HCT116 (cell line): Measurements from ENCODE around the gene RGS8. TPM values are rescaled to one million over a fixed set of nuclear protein-coding genes. Genes with fewer than 3 reads are reported as not detected.

Experiments
- ATAC-seq: fragments of 200-7000 bp; cut with Tn5 transposase; 2 replicates; pipeline ENCODE4 v1.9.1; 2020; ENCODE audit warnings: mild to moderate bottlenecking, moderate library complexity
- BruUV-seq: library from RNA; stranded (reverse); fragments of 400-500 nt; replicated peaks from 2 replicates; lab custom pipeline; 2021; lab: Mats Ljungman, UMichigan
- CTCF ChIA-PET: fragments of 300-600 bp; sonication (Branson Sonifier 250); formaldehyde crosslinking; loops from one replicate; lab custom pipeline; 2021; ENCODE audit warnings: antibody characterized with exemption; lab: Charles Lee
- POLR2A ChIA-PET: fragments of 300-600, 350-600 bp; sonication (Branson Sonifier 250); formaldehyde crosslinking; loops from one replicate; lab custom pipeline; 2021; ENCODE audit warnings: antibody characterized with exemption; lab: Charles Lee
- RAD21 ChIA-PET, 2 experiments: fragments of 300-600 bp; sonication (Branson Sonifier 250); formaldehyde crosslinking; loops; one replicate each; lab custom pipeline; 2023; ENCODE audit warnings: low total read pairs in 2 of 2; ENCODE audit not compliant: uncharacterized antibody in 2 of 2, unreplicated experiment in 2 of 2, low non-redundant PET in 1 of 2; lab: Charles Lee
- DNase-seq: peaks from one replicate; pipeline ENCODE4 v3.0.0-alpha.2; 2010; ENCODE audit warnings: low read depth, low spot score
- H2AFZ ChIP-seq: fragments of 200-600 bp; shearing (Covaris generic), sonication (generic); 2 replicates; pipeline ENCODE4 v1.6.1; 2017; ENCODE audit warnings: low read depth, mixed run types, mixed read lengths, antibody characterized with exemption, low read length; ENCODE audit not compliant: poor library complexity, severe bottlenecking
- H3K27ac ChIP-seq: 2 replicates; pipeline ENCODE4 v1.5.1; 2012; ENCODE audit warnings: low read depth, low read length
- H3K27me3 ChIP-seq: fragments of 200-600 bp; sonication (generic); 2 replicates; pipeline ENCODE4 v1.6.1; 2016; ENCODE audit warnings: mixed run types, low read length, mixed read lengths; ENCODE audit not compliant: insufficient read depth
- H3K36me3 ChIP-seq, 2 experiments: fragments of 200-500 bp in 1 of 2; fragments of 200-600 bp in 1 of 2; sonication (Bioruptor generic) in 1 of 2; sonication (generic) in 1 of 2; 2 replicates each; pipeline versions ENCODE4 v1.5.1 to v1.6.1; 2014 to 2016; ENCODE audit warnings: low read length in 2 of 2, inconsistent platforms in 1 of 2, mixed read lengths in 1 of 2, mixed run types in 1 of 2; ENCODE audit not compliant: insufficient read depth in 2 of 2, control insufficient read depth in 1 of 2
- H3K4me1 ChIP-seq, 2 experiments: fragments of 200-600 bp in 1 of 2; sonication (generic) in 1 of 2; 2 replicates each; pipeline versions ENCODE4 v1.5.1 to v1.6.1; 2012 to 2017; ENCODE audit warnings: low read length in 2 of 2, inconsistent platforms in 1 of 2, mild to moderate bottlenecking in 1 of 2, mixed read lengths in 1 of 2, mixed run types in 1 of 2, moderate library complexity in 1 of 2; ENCODE audit not compliant: insufficient read depth in 2 of 2, control insufficient read depth in 1 of 2
- H3K4me2 ChIP-seq: fragments of 200-600 bp; sonication (generic); 2 replicates; pipeline ENCODE4 v1.6.1; 2017; ENCODE audit warnings: mixed run types, low read length, mixed read lengths
- H3K4me3 ChIP-seq, 2 experiments: fragments of 200-600 bp in 1 of 2; sonication (generic) in 1 of 2; replicated peaks in 1 of 2; 2 replicates each; pipeline ENCODE4 v1.5.1; 2011 to 2016; ENCODE audit warnings: low read length in 2 of 2, control low read depth in 1 of 2, low read depth in 1 of 2, mild to moderate bottlenecking in 1 of 2, mixed read lengths in 1 of 2, mixed run types in 1 of 2
- H3K79me2 ChIP-seq: fragments of 200-600 bp; sonication (generic); 2 replicates; pipeline ENCODE4 v1.6.1; 2017; ENCODE audit warnings: mild to moderate bottlenecking, mixed run types, low read length, moderate library complexity, mixed read lengths; ENCODE audit not compliant: insufficient read depth
- H3K9ac ChIP-seq: fragments of 200-600 bp; sonication (generic); 2 replicates; pipeline ENCODE4 v1.6.1; 2016; ENCODE audit warnings: low read length, mixed read lengths
- H3K9me2 ChIP-seq: fragments of 200-600 bp; sonication (generic), shearing (Covaris generic); 2 replicates; pipeline ENCODE4 v1.6.1; 2017; ENCODE audit warnings: mixed run types, mild to moderate bottlenecking, moderate library complexity; ENCODE audit not compliant: insufficient read depth
- H3K9me3 ChIP-seq, 2 experiments: fragments of 200-500 bp in 1 of 2; fragments of 200-600 bp in 1 of 2; sonication (Bioruptor generic) in 1 of 2; sonication (generic) in 1 of 2; 2 replicates each; pipeline ENCODE4 v1.6.1; 2014 to 2017; ENCODE audit warnings: low read length in 2 of 2, mixed read lengths in 2 of 2, inconsistent platforms in 1 of 2, low read depth in 1 of 2, mild to moderate bottlenecking in 1 of 2, mixed run types in 1 of 2, moderate library complexity in 1 of 2; ENCODE audit not compliant: control insufficient read depth in 1 of 2, insufficient read depth in 1 of 2
- H4K20me1 ChIP-seq: fragments of 200-600 bp; sonication (generic), shearing (Covaris generic); 2 replicates; pipeline ENCODE4 v1.6.1; 2017; ENCODE audit warnings: mixed run types, mild to moderate bottlenecking, moderate library complexity; ENCODE audit not compliant: insufficient read depth
- CBX3 ChIP-seq: IDR thresholded peaks from 2 replicates; pipeline ENCODE4 v1.6.1; 2012; ENCODE audit warnings: low read depth
- EZH2 ChIP-seq: fragments of 200-600 bp; sonication (generic); IDR thresholded peaks from 2 replicates; pipeline ENCODE4 v1.6.1; 2017; ENCODE audit warnings: antibody characterized with exemption, mixed run types
- FOSL1 ChIP-seq: IDR thresholded peaks from 2 replicates; pipeline ENCODE4 v1.6.1; 2012; ENCODE audit warnings: low read depth
- JUND ChIP-seq: IDR thresholded peaks from 2 replicates; pipeline ENCODE4 v1.6.1; 2012
- POLR2AphosphoS5 ChIP-seq: IDR thresholded peaks from 2 replicates; pipeline ENCODE4 v1.6.1; 2011; ENCODE audit warnings: mild to moderate bottlenecking, low read depth, low read length, moderate library complexity
- RAD21 ChIP-seq: IDR thresholded peaks from 2 replicates; pipeline ENCODE4 v1.6.1; 2012; ENCODE audit warnings: low read depth, mild to moderate bottlenecking
- YY1 ChIP-seq: IDR thresholded peaks from 2 replicates; pipeline ENCODE4 v1.6.1; 2011; ENCODE audit warnings: low read length, low read depth, moderate library complexity, mild to moderate bottlenecking; ENCODE audit not compliant: insufficient replicate concordance; ENCODE audit errors: extremely low read depth
- intact Hi-C: fragments of 100-400 bp; cut with micrococcal nuclease; formaldehyde crosslinking; loops from 2 replicates; pipeline ENCODE4 v1.10.0; 2022
- total RNA-seq: library from RNA; stranded (reverse); gene quantifications from one replicate; pipeline ENCODE4 v1.2.1, GENCODE V29; 2021; ENCODE audit not compliant: unreplicated experiment
- TF ChIP-seq, protein P1 (sequence below): IDR thresholded peaks from 2 replicates; pipeline ENCODE4 v1.6.1; 2012
- TF ChIP-seq, protein P2 (sequence below), 3 experiments: fragments of 200-600 bp in 1 of 3; sonication (generic) in 1 of 3; IDR thresholded peaks in 2 of 3; conservative IDR thresholded peaks in 1 of 3; 2 replicates each; pipeline ENCODE4 v1.5.1; 2012 to 2017; ENCODE audit warnings: low read depth in 2 of 3, low read length in 2 of 3, antibody characterized with exemption in 1 of 3, borderline replicate concordance in 1 of 3, control low read depth in 1 of 3, mild to moderate bottlenecking in 1 of 3, mixed read lengths in 1 of 3, mixed run types in 1 of 3, moderate library complexity in 1 of 3; ENCODE audit not compliant: insufficient read depth in 1 of 3
- TF ChIP-seq, protein P3 (sequence below): IDR thresholded peaks from 2 replicates; pipeline ENCODE4 v1.6.1; 2012; ENCODE audit warnings: low read depth

The RGS8 gene
- total RNA-seq, 1 experiment from 2014 or later: not detected

DNA sequence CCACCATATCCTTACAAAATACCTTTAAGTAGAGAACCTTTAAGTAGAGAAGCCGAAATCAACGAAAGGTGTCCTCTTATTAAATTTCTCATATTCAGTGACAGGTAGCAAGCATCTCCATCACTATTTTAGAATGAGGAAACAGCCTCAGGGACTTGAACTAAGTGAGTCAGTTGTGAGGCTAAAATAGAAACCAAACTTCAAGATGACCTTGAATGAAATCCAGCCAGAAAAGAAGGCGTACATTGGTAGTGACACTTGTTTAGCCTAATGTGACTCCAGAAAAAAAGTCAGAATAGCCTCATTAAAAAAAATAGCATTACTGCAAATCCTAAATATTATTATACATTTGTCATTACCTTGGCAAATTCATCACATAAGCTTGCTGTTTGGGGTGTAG, 20.1 kb downstream of the RGS8 start:
- no peaks in the 10 kb centered on the region for H4K20me1 ChIP-seq
- ChIA-PET RAD21 (no interaction called here), POLR2A (no interaction called here), CTCF (no interaction called here)
- H3K36me3 ChIP-seq: no peaks in the 10 kb centered on the region
- no peak for TF ChIP-seq POLR2AphosphoS5
- ATAC-seq: no peak
- H3K79me2 ChIP-seq: no peaks in the 10 kb centered on the region
- H3K9me2 ChIP-seq: no peaks in the 10 kb centered on the region
- no peak overlapping the region for H3K27ac ChIP-seq
- H3K27me3 ChIP-seq: peaks cover 20% of the 10 kb centered on the region; the same call in 1 of the 2 replicates
- no peak overlapping the region for H3K4me3 ChIP-seq
- H3K9me3 ChIP-seq: no peaks in the 10 kb centered on the region
- no peak overlapping the region for H3K9ac ChIP-seq
- no peaks in the 10 kb centered on the region for H3K4me1 ChIP-seq
- BruUV-seq: no TSS peak
- H2AFZ ChIP-seq: no peak overlapping the region
- intact Hi-C loops: no loop called here
- H3K4me2 ChIP-seq: no peak overlapping the region
- no peak for DNase-seq

DNA sequence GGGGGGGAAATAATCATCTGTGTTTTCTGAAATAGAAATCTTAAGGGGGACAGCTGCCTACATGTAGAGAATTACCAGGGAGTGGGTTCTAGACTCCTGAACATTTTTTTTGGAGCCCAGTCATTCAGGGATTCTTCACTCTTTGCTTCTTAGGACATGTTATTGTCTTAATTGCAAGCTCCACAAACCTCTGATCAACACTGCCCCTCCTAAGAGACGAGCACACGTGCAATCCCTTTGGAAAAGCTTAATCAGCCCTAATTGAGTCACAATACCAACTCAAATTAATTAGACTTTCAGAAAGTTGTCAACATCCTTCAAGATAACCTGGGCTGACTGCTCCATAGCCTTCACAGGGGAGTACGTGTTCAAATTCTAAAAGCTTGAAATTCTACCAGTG, 21.4 kb downstream of the RGS8 start:
- no peak for ATAC-seq
- no peaks in the 10 kb centered on the region for H3K9me3 ChIP-seq
- H3K79me2 ChIP-seq: no peaks in the 10 kb centered on the region
- no peak for DNase-seq
- peaks cover 20% of the 10 kb centered on the region; the same call in 1 of the 2 replicates for H3K27me3 ChIP-seq
- TF ChIP-seq FOSL1 (no peak), CBX3 (no peak), RAD21 (no peak), EZH2 (no peak), YY1 (no peak), JUND (no peak)
- TF ChIP-seq, protein P1, sequence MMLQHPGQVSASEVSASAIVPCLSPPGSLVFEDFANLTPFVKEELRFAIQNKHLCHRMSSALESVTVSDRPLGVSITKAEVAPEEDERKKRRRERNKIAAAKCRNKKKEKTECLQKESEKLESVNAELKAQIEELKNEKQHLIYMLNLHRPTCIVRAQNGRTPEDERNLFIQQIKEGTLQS: no peak
- TF ChIP-seq, protein P2, sequence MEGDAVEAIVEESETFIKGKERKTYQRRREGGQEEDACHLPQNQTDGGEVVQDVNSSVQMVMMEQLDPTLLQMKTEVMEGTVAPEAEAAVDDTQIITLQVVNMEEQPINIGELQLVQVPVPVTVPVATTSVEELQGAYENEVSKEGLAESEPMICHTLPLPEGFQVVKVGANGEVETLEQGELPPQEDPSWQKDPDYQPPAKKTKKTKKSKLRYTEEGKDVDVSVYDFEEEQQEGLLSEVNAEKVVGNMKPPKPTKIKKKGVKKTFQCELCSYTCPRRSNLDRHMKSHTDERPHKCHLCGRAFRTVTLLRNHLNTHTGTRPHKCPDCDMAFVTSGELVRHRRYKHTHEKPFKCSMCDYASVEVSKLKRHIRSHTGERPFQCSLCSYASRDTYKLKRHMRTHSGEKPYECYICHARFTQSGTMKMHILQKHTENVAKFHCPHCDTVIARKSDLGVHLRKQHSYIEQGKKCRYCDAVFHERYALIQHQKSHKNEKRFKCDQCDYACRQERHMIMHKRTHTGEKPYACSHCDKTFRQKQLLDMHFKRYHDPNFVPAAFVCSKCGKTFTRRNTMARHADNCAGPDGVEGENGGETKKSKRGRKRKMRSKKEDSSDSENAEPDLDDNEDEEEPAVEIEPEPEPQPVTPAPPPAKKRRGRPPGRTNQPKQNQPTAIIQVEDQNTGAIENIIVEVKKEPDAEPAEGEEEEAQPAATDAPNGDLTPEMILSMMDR (IDR thresholded peaks at IDR 0.05 in 2 of 3, conservative IDR thresholded peaks at IDR 0.05 in 1 of 3; ENCODE audit: borderline replicate concordance in 1 of 3, insufficient read depth in 1 of 3, low read depth in 2 of 3, low read length in 2 of 3): no peak
- TF ChIP-seq, protein P3, sequence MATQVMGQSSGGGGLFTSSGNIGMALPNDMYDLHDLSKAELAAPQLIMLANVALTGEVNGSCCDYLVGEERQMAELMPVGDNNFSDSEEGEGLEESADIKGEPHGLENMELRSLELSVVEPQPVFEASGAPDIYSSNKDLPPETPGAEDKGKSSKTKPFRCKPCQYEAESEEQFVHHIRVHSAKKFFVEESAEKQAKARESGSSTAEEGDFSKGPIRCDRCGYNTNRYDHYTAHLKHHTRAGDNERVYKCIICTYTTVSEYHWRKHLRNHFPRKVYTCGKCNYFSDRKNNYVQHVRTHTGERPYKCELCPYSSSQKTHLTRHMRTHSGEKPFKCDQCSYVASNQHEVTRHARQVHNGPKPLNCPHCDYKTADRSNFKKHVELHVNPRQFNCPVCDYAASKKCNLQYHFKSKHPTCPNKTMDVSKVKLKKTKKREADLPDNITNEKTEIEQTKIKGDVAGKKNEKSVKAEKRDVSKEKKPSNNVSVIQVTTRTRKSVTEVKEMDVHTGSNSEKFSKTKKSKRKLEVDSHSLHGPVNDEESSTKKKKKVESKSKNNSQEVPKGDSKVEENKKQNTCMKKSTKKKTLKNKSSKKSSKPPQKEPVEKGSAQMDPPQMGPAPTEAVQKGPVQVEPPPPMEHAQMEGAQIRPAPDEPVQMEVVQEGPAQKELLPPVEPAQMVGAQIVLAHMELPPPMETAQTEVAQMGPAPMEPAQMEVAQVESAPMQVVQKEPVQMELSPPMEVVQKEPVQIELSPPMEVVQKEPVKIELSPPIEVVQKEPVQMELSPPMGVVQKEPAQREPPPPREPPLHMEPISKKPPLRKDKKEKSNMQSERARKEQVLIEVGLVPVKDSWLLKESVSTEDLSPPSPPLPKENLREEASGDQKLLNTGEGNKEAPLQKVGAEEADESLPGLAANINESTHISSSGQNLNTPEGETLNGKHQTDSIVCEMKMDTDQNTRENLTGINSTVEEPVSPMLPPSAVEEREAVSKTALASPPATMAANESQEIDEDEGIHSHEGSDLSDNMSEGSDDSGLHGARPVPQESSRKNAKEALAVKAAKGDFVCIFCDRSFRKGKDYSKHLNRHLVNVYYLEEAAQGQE: no peak
- no peak overlapping the region for H3K27ac ChIP-seq
- ChIA-PET CTCF (no interaction called here), RAD21 (no interaction called here), POLR2A (no interaction called here)
- no peak overlapping the region for H2AFZ ChIP-seq
- H3K9me2 ChIP-seq: no peaks in the 10 kb centered on the region
- no peak overlapping the region for H3K4me3 ChIP-seq
- no peaks in the 10 kb centered on the region for H4K20me1 ChIP-seq
- BruUV-seq: no TSS peak
- H3K4me2 ChIP-seq: no peak overlapping the region
- H3K9ac ChIP-seq: no peak overlapping the region
- no peaks in the 10 kb centered on the region for H3K36me3 ChIP-seq
- no peaks in the 10 kb centered on the region for H3K4me1 ChIP-seq
- intact Hi-C loops: no loop called here
